NCI-H1105 (cell line): Measurements from ENCODE around the gene TMEM95.
"Not testable (repeated sequence)": the region's sequence is repeated elsewhere in the genome, so short reads cannot be mapped to it uniquely, and the experiment has no call there.

Experiments
- DNase-seq: peaks from one replicate; lab custom pipeline; 2025; lab: John Stamatoyannopoulos, UW

TMEM95 gene

DNA sequence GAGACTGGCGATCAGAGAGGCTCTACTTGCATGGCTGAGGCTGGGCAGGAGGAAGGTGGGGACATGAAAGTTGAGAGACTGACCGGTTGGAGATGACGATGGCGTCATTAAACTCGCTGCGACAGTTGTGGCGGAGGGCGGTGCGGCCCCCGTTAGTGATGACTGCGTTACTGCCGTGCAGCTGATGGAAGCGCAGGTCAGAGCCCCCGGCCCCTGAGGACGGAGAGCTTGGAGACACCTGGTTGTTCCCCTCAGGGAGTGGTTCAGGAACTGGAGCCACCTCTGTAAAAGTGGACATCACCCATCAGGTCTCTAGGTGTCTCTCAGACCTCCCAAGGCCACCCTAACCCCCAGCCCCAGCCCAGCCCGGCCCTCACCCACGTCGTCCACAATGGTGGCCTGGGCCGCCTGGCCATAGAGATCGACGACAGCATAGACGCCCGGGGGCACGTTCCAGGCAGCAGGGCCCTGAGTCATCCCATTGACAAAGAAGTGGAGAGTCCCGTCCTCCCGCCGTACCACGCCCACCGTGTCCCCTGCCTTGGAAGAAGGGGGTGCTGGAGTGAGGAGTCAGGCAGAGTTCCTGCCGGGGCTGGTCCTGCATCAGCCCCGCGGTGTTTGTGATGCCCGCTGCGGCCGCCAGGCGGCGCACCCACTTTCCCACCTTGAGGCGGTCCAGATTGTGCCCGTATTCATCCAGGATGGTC, 31.1 kb upstream of the TMEM95 start:
- no peak for DNase-seq

DNA sequence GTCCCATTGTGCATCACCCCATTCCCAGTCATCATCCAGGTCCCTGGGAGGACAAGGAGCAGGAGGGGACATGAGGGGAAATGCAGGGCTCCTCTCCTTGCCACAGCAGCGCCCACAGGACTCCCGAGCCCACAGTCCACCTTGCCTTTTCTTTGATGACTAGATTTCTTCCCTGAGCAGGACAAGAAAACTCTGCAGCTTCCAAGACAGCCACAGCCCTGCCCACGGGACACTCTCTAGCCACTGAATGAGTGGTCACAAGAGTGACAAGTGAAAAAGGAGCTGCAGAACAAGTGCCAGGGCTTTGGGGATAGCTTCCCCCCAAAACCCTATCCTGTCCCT, 30.5 kb upstream of the TMEM95 start:
- DNase-seq, result no peak

DNA sequence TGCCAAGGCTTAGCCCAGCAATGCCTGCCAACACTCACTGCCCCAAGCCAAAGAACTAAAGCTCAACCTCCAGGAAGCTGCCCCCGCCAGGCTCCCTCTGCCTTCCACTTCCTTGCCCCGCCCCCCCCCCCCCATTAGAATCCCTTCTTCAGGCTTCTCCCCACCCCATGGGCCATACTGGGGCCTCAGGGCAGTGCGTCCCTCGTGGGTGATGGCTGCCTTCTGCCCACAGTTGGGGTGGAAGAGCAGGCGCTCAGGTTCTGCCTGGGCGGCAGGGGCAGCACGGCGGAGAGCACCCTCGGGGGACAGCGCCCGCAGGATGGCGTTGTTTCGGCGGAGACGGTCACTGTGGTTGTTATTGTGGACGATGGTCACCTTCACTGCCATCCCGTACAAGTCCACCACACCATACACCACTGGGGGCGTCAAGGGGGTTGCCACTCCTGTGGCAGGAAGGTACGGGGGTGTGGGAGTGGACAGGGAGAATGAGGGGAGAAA, 29.9 kb upstream of the TMEM95 start:
- DNase-seq, result no peak

DNA sequence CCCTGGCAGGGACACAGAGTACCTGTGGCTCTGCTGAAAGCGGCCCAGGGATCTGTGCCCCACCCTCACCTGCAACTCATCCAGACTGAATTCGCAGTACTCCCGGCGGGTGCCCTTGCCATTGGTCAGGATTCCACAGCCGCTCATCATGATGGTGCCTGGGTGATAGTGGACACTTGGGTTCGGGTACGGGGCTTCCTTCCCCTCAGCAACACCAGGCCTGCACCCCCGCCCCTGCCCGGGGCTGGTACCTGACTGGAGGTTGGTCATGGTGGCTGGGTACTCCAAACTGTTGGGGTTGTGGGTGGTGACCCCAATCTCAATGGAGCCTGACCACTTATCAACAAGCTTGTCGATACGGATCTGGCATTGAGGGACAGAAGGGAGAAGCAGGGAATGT, 28.8 kb upstream of the TMEM95 start:
- DNase-seq, result no peak

DNA sequence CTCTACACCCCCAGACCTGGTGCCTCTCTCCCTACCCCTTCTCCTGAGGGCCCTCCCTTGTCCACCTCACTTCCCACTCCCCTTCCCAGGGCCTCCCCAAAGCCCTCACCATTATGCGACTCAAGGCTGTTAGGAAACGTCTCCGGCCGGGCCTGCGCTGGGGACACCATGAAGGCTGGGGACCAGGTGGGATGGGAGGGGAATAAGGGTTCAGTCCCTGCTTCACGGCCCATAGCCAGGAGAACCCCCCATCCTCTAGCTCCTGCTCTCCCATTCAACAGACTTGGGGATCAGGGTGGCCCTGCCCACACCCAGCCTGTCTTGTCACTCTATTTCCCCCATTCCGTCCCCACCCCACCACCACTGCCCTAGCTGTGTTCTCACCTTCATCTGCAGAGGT, 27.9 kb upstream of the TMEM95 start:
- DNase-seq, result no peak

DNA sequence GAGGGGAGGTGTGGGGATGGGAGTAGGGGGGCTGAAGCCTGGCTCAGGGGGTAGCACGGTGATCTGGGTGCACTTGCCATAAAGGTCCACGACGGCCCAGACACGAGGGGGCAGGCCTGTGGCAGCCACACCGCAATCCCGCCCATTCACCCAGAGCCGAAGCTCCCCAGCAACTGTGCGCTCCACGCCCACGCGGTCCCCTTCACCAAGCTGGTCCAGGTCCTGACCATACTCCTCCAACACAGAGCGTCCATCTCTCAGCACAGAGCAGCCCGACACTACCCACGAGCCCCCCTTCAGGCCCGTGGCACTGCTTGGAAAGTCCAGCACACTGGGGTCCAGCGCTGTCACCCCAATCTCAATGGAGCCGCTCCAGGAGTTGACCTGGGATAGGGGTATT, 27.5 kb upstream of the TMEM95 start:
- DNase-seq, result no peak

DNA sequence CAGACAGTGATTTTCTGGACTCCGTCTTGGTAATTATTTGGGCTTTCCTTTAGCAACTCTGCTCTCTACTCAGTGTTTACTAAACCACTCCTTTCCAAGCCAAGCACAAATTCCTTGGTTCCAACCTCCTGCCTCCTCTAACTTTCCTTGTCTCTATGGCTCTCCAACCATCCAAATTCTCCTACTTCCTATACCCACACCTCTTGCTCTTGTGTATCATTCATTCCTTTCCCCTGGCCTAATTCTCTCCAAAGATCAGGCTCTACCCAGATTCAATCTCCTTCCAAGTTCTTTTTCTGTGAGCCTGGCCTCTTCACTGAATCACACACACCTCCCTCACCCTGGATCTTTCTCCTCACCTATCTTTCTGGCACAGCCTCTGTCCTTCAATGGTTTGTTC, 26.9 kb upstream of the TMEM95 start:
- no peak for DNase-seq

DNA sequence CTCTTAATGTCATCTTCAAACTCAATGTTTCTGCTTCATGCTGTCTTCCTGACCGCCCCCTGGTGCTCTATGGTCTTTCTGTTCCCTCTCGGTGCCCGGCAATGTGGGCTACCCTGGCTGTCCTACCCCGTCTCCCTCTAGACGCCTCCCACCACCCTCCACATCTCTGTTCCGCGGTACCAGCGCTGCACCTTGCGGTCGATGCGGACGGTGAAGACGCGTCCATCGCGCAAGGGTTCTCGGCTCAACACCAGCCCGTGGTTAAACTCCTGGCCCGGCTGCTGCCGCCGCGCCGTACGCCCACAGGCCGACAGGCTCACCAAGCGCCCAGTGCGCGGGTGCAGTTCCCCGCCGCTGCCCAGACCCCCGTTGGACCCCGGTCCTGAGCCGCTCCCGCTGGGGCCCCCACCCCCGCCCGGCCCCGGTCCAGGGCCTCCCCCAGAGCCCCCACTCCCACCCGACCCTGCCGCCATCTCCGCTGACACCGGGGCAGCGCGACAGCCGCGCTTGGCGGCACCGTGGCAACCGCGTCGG, 26.0 kb upstream of the TMEM95 start, which contains the start of gene NEURL4:
TSS of gene NEURL4 (minus strand) at position 496 of the 534 bp plus-strand sequence. CDS start at position 473, 23 bp downstream.
- DNase-seq, result no peak

DNA sequence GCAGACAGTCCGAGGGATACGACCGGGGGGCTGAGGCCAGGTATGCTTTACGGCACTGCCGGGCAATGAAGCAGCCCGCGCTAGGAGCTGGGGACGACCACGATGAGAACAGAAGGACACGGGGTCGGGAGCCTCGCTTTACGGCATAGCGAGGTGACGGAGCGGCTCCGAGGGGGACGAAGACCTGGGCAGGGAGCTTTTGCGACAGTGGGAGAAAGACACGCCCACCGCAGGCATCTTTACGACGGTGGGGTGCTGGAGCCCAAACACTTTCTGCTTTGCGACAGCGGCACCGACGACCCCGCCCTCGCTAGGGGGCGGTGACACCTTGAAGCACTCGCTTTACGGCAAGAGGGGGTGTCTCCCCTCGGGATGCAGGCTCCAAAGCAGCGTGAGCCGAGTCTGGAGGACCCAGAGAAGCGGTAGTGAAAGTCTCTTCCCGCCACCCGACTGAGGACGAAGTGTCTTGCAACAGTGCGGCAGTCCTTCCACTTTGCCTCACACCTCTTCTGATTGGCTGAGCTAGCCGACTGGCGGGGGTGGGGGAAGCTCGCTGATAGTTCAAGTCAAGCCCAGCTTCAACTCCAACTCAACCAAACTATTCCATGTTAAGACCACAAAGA, 25.5 kb upstream of the TMEM95 start:
- DNase-seq, result peak; percentile 100

DNA sequence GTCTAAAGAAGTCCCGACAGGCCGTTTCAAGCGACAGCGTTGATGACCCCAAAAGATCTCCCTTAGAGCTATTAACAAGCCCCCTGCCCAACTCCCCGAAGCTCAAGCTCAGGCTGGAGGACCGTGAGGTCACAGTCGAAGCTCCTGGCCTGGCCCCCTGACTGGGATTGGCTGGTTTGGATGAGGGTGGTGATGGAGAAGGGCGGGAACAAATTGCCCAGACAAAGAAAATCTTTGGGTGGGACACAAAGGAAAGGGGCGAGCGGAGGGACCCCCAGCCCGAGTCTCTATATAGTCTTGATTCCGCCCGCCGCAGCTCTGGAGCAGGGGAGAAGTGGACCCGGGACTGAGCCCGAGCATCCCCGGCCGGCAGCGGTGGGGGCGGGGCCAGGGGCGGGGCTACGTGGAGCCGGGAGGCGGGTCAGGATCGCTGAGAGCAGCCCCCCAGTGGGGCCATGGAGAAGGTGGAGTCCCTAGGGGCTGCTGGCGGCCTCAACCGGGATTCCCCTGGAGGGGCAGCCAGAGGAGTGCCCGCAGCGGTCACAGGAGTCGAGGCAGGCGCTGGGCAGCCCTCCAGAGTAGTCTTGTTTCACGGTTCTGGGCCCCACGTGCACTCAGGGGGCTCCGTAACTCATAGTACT, 24.8 kb upstream of the TMEM95 start:
- peak; percentile 81 for DNase-seq

DNA sequence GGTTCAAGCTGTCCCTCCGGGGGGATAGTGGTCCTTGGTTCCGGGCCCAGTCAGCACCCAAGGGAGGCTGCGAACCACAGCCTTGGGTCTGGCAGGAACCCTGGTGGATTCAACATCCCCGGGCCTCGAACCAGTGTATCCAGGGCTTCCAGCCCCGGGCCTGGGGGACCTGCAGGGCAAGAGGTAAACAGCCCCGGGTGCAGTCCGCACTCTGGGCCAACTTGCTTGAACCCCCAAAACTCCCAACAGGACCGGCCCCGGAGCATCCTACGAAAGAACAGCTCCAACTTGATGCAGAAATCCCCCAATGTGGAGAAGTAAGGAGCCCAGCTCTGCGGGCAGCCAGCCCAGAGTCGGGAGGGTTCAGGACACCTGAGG, 24.3 kb upstream of the TMEM95 start:
- DNase-seq, result no peak

DNA sequence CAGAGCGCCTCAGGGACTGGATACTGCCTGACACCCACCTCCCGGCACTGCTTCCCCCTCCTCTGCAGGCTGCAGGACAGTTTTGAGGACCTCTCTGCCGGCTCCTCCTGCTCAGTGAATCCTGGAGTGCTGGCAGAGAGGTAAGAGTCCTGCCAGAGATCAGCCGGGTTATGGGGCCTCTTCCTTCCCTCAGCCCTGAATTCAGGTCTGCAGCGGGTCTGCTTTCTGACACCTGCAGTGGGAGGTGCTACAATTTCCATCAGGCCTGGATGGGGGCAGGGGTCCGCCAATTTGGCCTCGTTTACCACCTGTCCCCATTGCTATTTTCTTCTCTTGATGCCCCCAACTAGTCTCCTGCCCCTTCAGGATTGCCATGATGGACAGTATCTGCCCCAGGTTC, 22.8 kb upstream of the TMEM95 start:
- DNase-seq, result no peak

DNA sequence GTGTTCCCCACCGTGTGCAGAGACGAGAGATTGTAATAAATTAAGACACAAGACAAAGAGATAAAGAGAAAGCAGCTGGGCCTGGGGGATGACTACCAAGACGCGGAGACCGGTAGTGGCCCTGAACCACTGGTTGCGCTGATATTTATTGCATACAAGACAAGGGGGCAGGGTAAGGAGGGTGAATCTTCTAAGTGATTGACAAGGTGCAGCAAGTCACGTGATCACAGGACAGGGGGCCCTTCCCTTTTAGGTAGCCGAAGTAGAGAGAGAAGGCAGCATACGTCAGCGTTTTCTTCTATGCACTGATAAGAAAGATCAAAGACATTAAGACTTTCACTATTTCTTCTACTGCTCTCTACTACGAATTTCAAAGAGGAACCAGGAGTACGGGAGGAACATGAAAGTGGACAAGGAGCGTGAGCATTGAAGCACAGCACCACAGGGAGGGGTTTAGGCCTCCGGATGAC, 22.3 kb upstream of the TMEM95 start:
- DNase-seq, result not testable (repeated sequence)

DNA sequence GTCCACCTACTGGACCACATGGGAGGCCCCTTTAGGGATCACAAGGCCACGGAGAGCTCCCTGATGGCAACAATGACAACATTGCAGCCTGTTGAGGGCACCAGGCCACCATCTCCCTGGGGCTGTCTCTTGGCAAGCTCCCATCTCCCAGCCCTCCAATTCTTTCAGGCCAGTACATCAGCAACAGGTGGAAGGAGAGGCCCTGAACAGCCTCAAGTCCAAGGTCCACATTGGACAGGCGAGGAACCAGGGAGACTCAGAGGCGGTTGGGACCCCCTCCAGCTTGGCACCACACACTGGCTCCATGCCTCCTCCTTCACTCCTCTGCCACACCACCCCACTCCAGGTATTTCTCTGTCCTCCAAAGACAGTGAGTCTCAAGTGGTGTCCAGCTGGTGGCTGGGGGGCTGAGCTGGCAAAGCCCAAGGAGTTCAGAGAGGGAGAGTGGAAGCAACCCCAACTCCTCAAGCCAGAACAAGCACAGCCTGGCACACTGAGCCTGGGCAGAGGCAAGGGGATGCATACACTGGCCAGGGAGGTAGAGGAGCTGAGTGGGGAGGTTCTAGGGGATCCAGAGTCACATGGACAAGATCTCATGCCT, 19.9 kb upstream of the TMEM95 start:
- DNase-seq, result no peak

DNA sequence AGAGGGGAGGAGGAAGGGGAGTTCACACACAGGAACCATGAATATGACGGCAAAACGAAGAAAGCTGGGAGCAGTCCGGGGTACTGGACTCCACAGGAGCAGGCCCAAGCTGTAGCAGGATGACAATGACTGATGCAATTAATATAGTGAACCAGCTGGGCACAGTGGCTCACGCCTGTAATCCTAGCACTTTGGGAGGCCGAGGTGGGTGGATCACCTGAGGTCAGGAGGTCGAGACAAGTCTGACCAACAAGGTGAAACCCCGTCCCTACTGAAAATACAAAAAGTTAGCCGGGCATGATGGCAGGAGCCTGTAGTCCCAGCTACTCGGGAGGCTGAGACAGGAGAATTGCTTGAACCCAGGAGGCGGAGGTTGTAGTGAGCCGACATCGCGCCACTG, 19.2 kb upstream of the TMEM95 start:
- DNase-seq, result not testable (repeated sequence)

DNA sequence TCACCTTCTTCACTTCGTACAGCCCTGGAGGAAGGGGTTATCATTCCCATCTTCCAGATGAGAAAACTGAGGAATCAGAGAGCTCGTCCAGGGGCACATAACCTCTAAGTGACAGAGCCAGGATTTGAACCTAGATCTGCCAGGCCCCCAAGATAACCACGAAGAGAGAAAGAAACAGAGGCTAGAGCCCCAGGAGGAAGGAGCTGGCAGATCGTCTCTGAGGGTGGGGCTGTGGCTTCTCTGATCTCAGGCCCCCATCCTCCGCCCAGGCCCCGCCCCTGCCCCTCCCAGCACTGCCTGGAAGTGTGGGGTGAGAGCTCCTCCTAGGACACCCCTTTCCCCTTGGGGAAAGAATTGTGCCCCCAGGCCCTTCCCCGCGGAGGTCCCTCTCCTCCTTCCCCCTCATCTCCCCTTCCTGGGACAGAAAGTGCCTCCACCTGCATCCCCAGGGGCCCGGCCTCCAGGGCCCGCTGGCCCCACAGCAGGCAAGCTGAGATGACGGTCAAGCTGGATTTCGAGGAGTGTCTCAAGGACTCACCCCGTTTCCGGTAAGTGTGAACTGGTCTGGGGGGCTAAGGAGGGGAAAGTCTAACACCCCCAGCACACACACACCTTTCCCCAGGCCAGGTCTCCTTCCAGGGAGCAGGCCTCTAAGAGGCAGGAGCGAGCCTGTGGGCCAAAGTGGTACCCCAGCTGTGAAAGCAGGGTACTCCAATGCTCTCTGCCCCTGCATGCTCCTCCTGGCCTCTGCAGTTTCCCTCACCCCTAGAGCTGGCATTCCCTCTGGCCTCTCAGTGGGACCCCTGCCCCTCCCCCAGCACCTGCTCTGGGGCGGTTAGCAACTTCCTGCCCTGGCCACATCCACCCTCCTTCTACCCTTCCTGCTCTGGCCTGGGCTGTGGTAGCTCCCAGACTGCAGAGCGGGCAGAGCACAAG, 18.4 kb upstream of the TMEM95 start, which contains the start of gene ACAP1:
TSS of gene ACAP1 (plus strand) at position 290 of the 936 bp plus-strand sequence. CDS start at position 496, 206 bp downstream.
- DNase-seq, result no peak

DNA sequence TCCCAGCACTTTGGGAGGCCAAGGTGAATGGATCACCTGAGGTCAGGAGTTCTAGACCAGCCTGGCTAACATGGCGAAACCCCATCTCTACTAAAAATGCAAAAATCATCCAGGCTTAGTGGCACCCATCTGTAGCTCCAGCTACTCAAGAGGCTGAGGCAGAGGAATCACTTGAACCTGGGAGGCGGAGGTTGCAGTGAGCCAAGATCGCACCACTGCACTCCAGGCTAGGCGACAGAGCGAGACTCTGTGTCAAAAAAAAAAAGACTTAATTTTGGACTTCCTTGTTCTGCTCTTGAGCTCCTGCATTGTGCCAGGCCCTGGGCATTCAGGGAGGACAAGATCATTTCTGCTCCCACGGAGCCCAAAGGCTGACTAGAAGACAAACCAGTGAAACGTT, 17.4 kb upstream of the TMEM95 start:
- DNase-seq, result not testable (repeated sequence)

DNA sequence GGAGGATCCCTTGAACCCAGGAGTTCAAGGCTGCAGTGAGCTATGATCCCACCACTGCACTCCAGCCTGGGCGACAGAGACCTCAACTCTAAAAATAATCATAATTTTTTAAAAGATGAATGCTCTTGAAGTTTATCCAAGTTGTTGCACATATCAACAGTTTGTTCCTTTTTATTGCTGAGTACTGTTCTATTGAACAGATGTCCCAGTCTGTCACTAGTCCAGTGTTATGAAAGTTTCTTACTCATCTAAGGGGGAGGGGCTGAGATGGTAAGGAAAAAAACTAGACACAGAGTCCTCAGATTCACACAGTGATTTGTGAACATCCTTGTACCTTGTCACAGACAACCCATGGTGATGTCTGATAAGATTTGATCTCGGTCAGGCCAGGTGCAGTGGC, 14.8 kb upstream of the TMEM95 start:
- DNase-seq, result no peak

DNA sequence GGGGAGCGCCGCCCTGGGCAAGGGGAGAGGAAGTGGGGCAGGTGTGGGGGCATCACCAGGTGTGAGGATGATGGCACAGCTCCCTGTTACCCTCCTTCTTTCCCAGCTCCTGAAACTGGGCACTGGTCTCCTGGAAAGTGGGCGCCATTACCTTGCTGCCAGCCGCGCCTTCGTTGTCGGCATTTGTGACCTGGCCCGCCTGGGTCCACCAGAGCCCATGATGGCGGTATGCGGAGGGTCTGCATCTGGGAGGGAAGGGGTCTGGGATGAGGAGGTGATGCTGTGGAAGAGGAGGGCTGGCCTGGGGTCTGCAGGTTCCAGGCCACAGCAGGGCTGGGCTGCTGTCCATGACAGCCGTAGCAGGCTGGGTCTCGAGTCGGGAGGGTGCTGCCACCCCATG, 13.1 kb upstream of the TMEM95 start:
- no peak for DNase-seq

DNA sequence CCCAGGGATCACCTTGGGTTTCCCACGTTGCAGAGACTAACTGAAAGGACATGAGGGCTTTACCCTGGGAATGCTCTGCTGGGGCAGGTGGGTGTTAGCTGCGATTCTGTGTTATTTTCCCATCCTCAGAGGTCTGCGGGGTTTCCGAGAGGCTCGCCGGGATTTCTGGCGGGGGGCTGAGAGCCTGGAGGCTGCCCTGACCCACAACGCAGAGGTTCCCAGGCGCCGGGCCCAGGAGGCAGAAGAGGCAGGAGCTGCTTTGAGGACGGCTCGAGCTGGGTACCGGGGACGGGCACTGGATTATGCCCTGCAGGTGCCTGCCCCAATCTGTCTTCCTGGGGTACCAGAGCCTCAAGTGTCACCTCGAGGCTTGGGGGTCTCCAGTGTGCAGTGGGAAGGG, 11.7 kb upstream of the TMEM95 start:
- no peak for DNase-seq
